GM23338 (cell line): ENCODE measurements around the gene C3orf22. TPM values are rescaled to one million over a fixed set of nuclear protein-coding genes. Genes with fewer than 3 reads are reported as not detected.
A peak's percentile ranks its signal among the peaks of the same experiment; 100 is the strongest.

ENCODE experiments used
- ATAC-seq: fragments of 200-7000 bp; cut with Tn5 transposase; 3 replicates; pipeline ENCODE4 v1.9.1; 2020
- DNase-seq: peaks from one replicate; pipeline ENCODE4 v3.0.0-alpha.2; 2015; ENCODE audit warnings: low spot score
- H2AFZ ChIP-seq: fragments of 200-600 bp; sonication (generic); 2 replicates; pipeline ENCODE4 v1.8.0; 2016; ENCODE audit warnings: antibody characterized with exemption, mild to moderate bottlenecking, moderate library complexity
- H3F3A ChIP-seq: fragments of 200-600 bp; sonication (generic); replicated peaks from 2 replicates; pipeline ENCODE4 v1.8.0; 2017; ENCODE audit warnings: antibody characterized with exemption, mixed run types, low read depth
- H3K27ac ChIP-seq: fragments of 200-600 bp; sonication (generic); 2 replicates; pipeline ENCODE4 v1.6.1; 2016; ENCODE audit warnings: low read depth
- H3K27me3 ChIP-seq: fragments of 200-600 bp; sonication (generic); 2 replicates; pipeline ENCODE4 v1.8.0; 2016; ENCODE audit warnings: mild to moderate bottlenecking, mixed run types, moderate library complexity; ENCODE audit not compliant: insufficient read depth
- H3K36me3 ChIP-seq: fragments of 200-600 bp; sonication (generic); 2 replicates; pipeline ENCODE4 v1.8.0; 2016; ENCODE audit warnings: mild to moderate bottlenecking; ENCODE audit not compliant: insufficient read depth
- H3K4me1 ChIP-seq: fragments of 200-600 bp; sonication (generic); 2 replicates; pipeline ENCODE4 v1.8.0; 2016; ENCODE audit warnings: mild to moderate bottlenecking, moderate library complexity; ENCODE audit not compliant: insufficient read depth
- H3K4me2 ChIP-seq: fragments of 200-600 bp; sonication (generic); 2 replicates; pipeline ENCODE4 v1.7.1; 2017; ENCODE audit warnings: mixed run types
- H3K4me3 ChIP-seq: fragments of 200-600 bp; sonication (generic); 2 replicates; pipeline ENCODE4 v1.6.1; 2016; ENCODE audit warnings: mixed run types
- H3K79me2 ChIP-seq: fragments of 200-600 bp; sonication (generic); replicated peaks from 2 replicates; pipeline ENCODE4 v1.8.0; 2017; ENCODE audit warnings: mild to moderate bottlenecking; ENCODE audit not compliant: insufficient read depth
- H3K9me2 ChIP-seq: fragments of 200-600 bp; sonication (generic); 2 replicates; pipeline ENCODE4 v1.8.0; 2017; ENCODE audit not compliant: insufficient read depth
- H4K20me1 ChIP-seq: fragments of 200-600 bp; sonication (generic); replicated peaks from 2 replicates; pipeline ENCODE4 v1.8.0; 2017; ENCODE audit warnings: mild to moderate bottlenecking; ENCODE audit not compliant: insufficient read depth
- H3K27ac Mint-ChIP-seq: 2 replicates; pipeline ENCODE4 v1.8.0; 2020; ENCODE audit warnings: inconsistent platforms, mild to moderate bottlenecking, moderate library complexity, mixed read lengths
- H3K27me3 Mint-ChIP-seq: 3 replicates; pipeline ENCODE4 v1.8.0; 2022; ENCODE audit warnings: low read depth, mild to moderate bottlenecking, moderate library complexity, mixed read lengths, inconsistent platforms; ENCODE audit not compliant: insufficient read depth, poor library complexity
- H3K36me3 Mint-ChIP-seq: 3 replicates; pipeline ENCODE4 v1.8.0; 2021; ENCODE audit warnings: low read depth, mild to moderate bottlenecking, inconsistent platforms, moderate library complexity, mixed read lengths
- H3K4me1 Mint-ChIP-seq: 3 replicates; pipeline ENCODE4 v1.8.0; 2020; ENCODE audit warnings: mild to moderate bottlenecking, inconsistent platforms, mixed read lengths
- H3K4me3 Mint-ChIP-seq: 3 replicates; pipeline ENCODE4 v1.8.0; 2021; ENCODE audit warnings: moderate library complexity, mild to moderate bottlenecking, inconsistent platforms, mixed read lengths
- H3K9me3 Mint-ChIP-seq: 3 replicates; pipeline ENCODE4 v1.8.0; 2020; ENCODE audit warnings: moderate library complexity, mild to moderate bottlenecking, inconsistent platforms, mixed read lengths
- CREB1 ChIP-seq: fragments of 250-450 bp; sonication (Bioruptor Pico); IDR thresholded peaks from 2 replicates; pipeline ENCODE4 v1.5.0; 2020; ENCODE audit warnings: low read depth, mild to moderate bottlenecking, moderate library complexity
- CTCF ChIP-seq, 2 experiments: fragments of 200-600 bp in 1 of 2; sonication (generic) in 1 of 2; conservative IDR thresholded peaks; 2 replicates each; pipeline versions ENCODE4 v1.5.1 to v1.6.1; 2016 to 2017; ENCODE audit warnings: antibody characterized with exemption in 2 of 2, low read depth in 2 of 2, mild to moderate bottlenecking in 2 of 2, moderate library complexity in 1 of 2
- ETS1 ChIP-seq: IDR thresholded peaks from 2 replicates; pipeline ENCODE4 v1.6.1; 2016; ENCODE audit warnings: antibody characterized with exemption
- EZH2 ChIP-seq: fragments of 200-600 bp; sonication (generic); IDR thresholded peaks from one replicate; pipeline ENCODE4 v1.8.0; 2017; ENCODE audit warnings: antibody characterized with exemption, mild to moderate bottlenecking, low read depth; ENCODE audit not compliant: unreplicated experiment
- EZH2phosphoT487 ChIP-seq: fragments of 200-600 bp; sonication (generic); IDR thresholded peaks from one replicate; pipeline ENCODE4 v1.8.1; 2018; ENCODE audit warnings: antibody characterized with exemption; ENCODE audit not compliant: unreplicated experiment
- JUNB ChIP-seq: IDR thresholded peaks from one replicate; pipeline ENCODE4 v1.6.1; 2016; ENCODE audit warnings: antibody characterized with exemption; ENCODE audit not compliant: unreplicated experiment
- NANOG ChIP-seq: IDR thresholded peaks from 2 replicates; pipeline ENCODE4 v1.6.1; 2016; ENCODE audit warnings: antibody characterized with exemption, borderline replicate concordance
- POLR2AphosphoS5 ChIP-seq: IDR thresholded peaks from 2 replicates; pipeline ENCODE4 v1.6.1; 2016; ENCODE audit warnings: antibody characterized with exemption, low read depth
- REST ChIP-seq: IDR thresholded peaks from one replicate; pipeline ENCODE4 v1.6.1; 2018; ENCODE audit warnings: antibody characterized with exemption; ENCODE audit not compliant: unreplicated experiment
- ZNF114 ChIP-seq: fragments of 250-450 bp; sonication (Bioruptor Pico); IDR thresholded peaks from 2 replicates; pipeline ENCODE4 v1.5.0; 2020; ENCODE audit warnings: mild to moderate bottlenecking, moderate library complexity
- ZNF331 ChIP-seq: fragments of 250-450 bp; sonication (Bioruptor Pico); IDR thresholded peaks from 2 replicates; pipeline ENCODE4 v1.5.0; 2020; ENCODE audit warnings: low read depth, mild to moderate bottlenecking, moderate library complexity
- long read RNA-seq: library from polyadenylated mRNA; unstranded; transcript quantifications from one replicate; pipeline ENCODE4 v2.0.0, GENCODE V29; 2020; ENCODE audit not compliant: unreplicated experiment
- polyA plus RNA-seq: library from polyadenylated mRNA; unstranded; fragments of >200 nt; fragmentation: Nextera tagmentation; extraction: Ambion mirVana; gene quantifications from 2 replicates; pipeline ENCODE4 v1.2.1, GENCODE V29; 2016
- total RNA-seq: library from RNA; depleted of rRNA; stranded (reverse); fragments of >200 nt; shearing (Covaris generic); gene quantifications from 2 replicates; pipeline ENCODE4 v1.2.3, GENCODE V29; 2014; rRNA removed
- TF ChIP-seq, protein P1 (sequence below): fragments of 250-450 bp; sonication (Bioruptor Pico); IDR thresholded peaks from 2 replicates; pipeline ENCODE4 v1.5.0; 2020; ENCODE audit warnings: mild to moderate bottlenecking, moderate library complexity

Gene C3orf22, protein sequence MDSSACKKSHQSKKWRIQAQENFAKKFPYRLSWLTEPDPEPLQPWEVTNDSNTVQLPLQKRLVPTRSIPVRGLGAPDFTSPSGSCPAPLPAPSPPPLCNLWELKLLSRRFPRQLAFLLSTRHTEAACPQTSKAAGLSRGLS
- not detected in 2 replicates for total RNA-seq
- polyA plus RNA-seq, result not detected in 2 replicates
- long read RNA-seq, result 0 reads

DNA sequence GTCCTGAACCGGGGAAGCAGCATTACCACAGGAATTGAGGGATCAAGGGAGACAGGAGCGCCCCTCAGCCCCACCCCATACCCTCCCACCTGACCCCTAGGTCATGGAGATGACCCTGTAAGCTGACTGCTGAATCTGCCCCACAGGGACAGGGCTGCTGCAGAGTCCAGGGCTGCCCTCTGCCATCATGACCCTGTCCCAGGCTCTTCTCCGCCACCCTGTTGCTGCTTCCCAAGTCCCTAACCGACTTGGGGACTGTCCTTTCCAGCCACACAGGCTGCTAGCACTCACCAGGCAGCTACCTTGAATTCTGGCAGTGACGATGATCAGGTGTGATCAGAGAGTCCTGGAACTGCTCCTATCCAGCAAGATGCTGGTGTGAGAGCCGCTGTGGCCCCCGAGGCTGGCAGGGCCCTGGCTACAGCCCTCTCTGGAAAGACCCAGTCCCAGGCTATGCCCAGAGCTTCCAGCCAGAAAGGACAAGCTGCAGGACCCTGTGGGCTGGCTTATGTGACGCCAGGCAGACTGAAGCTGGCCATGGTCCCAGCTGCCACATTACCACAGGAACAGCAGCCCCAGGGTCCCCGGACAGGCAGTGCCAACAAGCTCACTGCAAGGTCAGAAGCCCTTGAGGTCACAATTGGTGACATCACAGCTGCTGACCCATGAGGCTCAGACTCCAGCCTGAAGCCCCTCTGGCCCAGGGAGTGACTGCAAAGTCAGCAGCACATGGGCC lies at the start of gene C3orf22:
TSS of gene C3orf22 (minus strand) at position 597 of the 736 bp plus-strand sequence. CDS start 5,542 bp downstream, outside the sequence.
- Mint-ChIP-seq H3K27ac (no peak within 1 kb of the TSS), H3K36me3 (no peaks in the 10 kb centered on the region), H3K9me3 (no peaks in the 10 kb centered on the region), H3K4me3 (no peak within 1 kb of the TSS), H3K4me1 (peaks cover 4% of the 10 kb centered on the region), H3K27me3 (peaks cover 3% of the 10 kb centered on the region)
- DNase-seq, result no peak
- Histone ChIP-seq H3K27me3 (no peaks in the 10 kb centered on the region), H3K9me2 (no peaks in the 10 kb centered on the region), H2AFZ (no peak within 1 kb of the TSS), H3K4me2 (no peak within 1 kb of the TSS), H3F3A (no peaks in the 10 kb centered on the region), H4K20me1 (no peaks in the 10 kb centered on the region), H3K79me2 (no peaks in the 10 kb centered on the region), H3K4me1 (no peaks in the 10 kb centered on the region), H3K36me3 (no peaks in the 10 kb centered on the region), H3K4me3 (no peak within 1 kb of the TSS), H3K27ac (no peak within 1 kb of the TSS)
- peak; percentile 41 for ATAC-seq
- TF ChIP-seq NANOG, result no peak
- no peak for TF ChIP-seq CREB1 (CRISPR knock-in tag)
- TF ChIP-seq CTCF (conservative IDR thresholded peaks at IDR 0.05; ENCODE audit: low read depth in 2 of 2), result no peak
- no peak for TF ChIP-seq ZNF114 (CRISPR knock-in tag)
- no peak for TF ChIP-seq ZNF331
- no peak for TF ChIP-seq POLR2AphosphoS5
- no peak for TF ChIP-seq JUNB
- no peak for TF ChIP-seq REST
- TF ChIP-seq, protein P1, sequence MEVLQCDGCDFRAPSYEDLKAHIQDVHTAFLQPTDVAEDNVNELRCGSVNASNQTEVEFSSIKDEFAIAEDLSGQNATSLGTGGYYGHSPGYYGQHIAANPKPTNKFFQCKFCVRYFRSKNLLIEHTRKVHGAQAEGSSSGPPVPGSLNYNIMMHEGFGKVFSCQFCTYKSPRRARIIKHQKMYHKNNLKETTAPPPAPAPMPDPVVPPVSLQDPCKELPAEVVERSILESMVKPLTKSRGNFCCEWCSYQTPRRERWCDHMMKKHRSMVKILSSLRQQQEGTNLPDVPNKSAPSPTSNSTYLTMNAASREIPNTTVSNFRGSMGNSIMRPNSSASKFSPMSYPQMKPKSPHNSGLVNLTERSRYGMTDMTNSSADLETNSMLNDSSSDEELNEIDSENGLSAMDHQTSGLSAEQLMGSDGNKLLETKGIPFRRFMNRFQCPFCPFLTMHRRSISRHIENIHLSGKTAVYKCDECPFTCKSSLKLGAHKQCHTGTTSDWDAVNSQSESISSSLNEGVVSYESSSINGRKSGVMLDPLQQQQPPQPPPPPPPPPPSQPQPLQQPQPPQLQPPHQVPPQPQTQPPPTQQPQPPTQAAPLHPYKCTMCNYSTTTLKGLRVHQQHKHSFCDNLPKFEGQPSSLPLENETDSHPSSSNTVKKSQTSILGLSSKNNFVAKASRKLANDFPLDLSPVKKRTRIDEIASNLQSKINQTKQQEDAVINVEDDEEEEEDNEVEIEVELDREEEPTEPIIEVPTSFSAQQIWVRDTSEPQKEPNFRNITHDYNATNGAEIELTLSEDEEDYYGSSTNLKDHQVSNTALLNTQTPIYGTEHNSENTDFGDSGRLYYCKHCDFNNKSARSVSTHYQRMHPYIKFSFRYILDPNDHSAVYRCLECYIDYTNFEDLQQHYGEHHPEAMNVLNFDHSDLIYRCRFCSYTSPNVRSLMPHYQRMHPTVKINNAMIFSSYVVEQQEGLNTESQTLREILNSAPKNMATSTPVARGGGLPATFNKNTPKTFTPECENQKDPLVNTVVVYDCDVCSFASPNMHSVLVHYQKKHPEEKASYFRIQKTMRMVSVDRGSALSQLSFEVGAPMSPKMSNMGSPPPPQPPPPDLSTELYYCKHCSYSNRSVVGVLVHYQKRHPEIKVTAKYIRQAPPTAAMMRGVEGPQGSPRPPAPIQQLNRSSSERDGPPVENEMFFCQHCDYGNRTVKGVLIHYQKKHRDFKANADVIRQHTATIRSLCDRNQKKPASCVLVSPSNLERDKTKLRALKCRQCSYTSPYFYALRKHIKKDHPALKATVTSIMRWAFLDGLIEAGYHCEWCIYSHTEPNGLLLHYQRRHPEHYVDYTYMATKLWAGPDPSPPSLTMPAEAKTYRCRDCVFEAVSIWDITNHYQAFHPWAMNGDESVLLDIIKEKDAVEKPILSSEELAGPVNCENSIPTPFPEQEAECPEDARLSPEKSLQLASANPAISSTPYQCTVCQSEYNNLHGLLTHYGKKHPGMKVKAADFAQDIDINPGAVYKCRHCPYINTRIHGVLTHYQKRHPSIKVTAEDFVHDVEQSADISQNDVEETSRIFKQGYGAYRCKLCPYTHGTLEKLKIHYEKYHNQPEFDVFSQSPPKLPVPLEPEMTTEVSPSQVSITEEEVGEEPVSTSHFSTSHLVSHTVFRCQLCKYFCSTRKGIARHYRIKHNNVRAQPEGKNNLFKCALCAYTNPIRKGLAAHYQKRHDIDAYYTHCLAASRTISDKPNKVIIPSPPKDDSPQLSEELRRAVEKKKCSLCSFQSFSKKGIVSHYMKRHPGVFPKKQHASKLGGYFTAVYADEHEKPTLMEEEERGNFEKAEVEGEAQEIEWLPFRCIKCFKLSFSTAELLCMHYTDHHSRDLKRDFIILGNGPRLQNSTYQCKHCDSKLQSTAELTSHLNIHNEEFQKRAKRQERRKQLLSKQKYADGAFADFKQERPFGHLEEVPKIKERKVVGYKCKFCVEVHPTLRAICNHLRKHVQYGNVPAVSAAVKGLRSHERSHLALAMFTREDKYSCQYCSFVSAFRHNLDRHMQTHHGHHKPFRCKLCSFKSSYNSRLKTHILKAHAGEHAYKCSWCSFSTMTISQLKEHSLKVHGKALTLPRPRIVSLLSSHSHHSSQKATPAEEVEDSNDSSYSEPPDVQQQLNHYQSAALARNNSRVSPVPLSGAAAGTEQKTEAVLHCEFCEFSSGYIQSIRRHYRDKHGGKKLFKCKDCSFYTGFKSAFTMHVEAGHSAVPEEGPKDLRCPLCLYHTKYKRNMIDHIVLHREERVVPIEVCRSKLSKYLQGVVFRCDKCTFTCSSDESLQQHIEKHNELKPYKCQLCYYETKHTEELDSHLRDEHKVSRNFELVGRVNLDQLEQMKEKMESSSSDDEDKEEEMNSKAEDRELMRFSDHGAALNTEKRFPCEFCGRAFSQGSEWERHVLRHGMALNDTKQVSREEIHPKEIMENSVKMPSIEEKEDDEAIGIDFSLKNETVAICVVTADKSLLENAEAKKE, result no peak
- TF ChIP-seq EZH2phosphoT487, result no peak
- TF ChIP-seq ETS1, result no peak
- TF ChIP-seq EZH2, result no peak
